Osteocyte (in vitro differentiated cells): ENCODE data around the gene MAPK6. TPM values are rescaled to one million over a fixed set of nuclear protein-coding genes. Genes with fewer than 3 reads are reported as not detected.
"Not testable (repeated sequence)": the region's sequence is repeated elsewhere in the genome, so short reads cannot be mapped to it uniquely, and the experiment has no call there.

Experiments used
- DNase-seq: peaks from one replicate; pipeline ENCODE4 v3.0.0; 2021; ENCODE audit warnings: mixed read lengths; ENCODE audit not compliant: unreplicated experiment; ENCODE audit errors: extremely low spot score
- H3K27ac Mint-ChIP-seq: one replicate; pipeline ENCODE4 v1.8.0; 2021; ENCODE audit warnings: mild to moderate bottlenecking, mixed read lengths; ENCODE audit not compliant: unreplicated experiment
- H3K27me3 Mint-ChIP-seq: one replicate; pipeline ENCODE4 v1.8.0; 2021; ENCODE audit warnings: mixed read lengths; ENCODE audit not compliant: unreplicated experiment
- H3K36me3 Mint-ChIP-seq: one replicate; pipeline ENCODE4 v1.8.0; 2021; ENCODE audit warnings: mixed read lengths; ENCODE audit not compliant: unreplicated experiment
- H3K4me1 Mint-ChIP-seq: one replicate; pipeline ENCODE4 v1.8.0; 2021; ENCODE audit warnings: mixed read lengths; ENCODE audit not compliant: unreplicated experiment
- H3K4me3 Mint-ChIP-seq: one replicate; pipeline ENCODE4 v1.8.0; 2021; ENCODE audit warnings: mild to moderate bottlenecking, moderate library complexity, mixed read lengths; ENCODE audit not compliant: unreplicated experiment
- H3K9me3 Mint-ChIP-seq: one replicate; pipeline ENCODE4 v1.8.0; 2021; ENCODE audit warnings: mixed read lengths; ENCODE audit not compliant: unreplicated experiment
- CTCF ChIP-seq: fragments of 200-600 bp; sonication (generic); IDR thresholded peaks from 2 replicates; pipeline ENCODE4 v1.5.0; 2021; ENCODE audit warnings: antibody characterized with exemption, mild to moderate bottlenecking, moderate library complexity
- total RNA-seq: library from RNA; stranded (reverse); gene quantifications from 2 replicates; pipeline ENCODE4 v1.2.1, GENCODE V29; 2021

MAPK6 gene
- total RNA-seq, 1 donor from 2014 or later = 46.1 TPM

- H3K4me1 Mint-ChIP-seq = peaks cover 40% of the 10 kb centered on the region
- DNase-seq = no peak
- no peaks in the 10 kb centered on the region for H3K9me3 Mint-ChIP-seq
- no peak for TF ChIP-seq CTCF
- no peaks in the 10 kb centered on the region for H3K27me3 Mint-ChIP-seq
- H3K36me3 Mint-ChIP-seq = peaks cover 12% of the 10 kb centered on the region
- no peak overlapping the region for H3K4me3 Mint-ChIP-seq
- H3K27ac Mint-ChIP-seq = peak overlapping the region; percentile 2
Observed at GRCh38 chr15:52042051-52042851, 23.2 kb downstream of the MAPK6 start.

- not testable (repeated sequence) for H3K27ac Mint-ChIP-seq, H3K9me3 Mint-ChIP-seq, H3K4me3 Mint-ChIP-seq, H3K27me3 Mint-ChIP-seq, DNase-seq
- Mint-ChIP-seq H3K36me3 (peaks cover 30% of the 10 kb centered on the region), H3K4me1 (peaks cover 24% of the 10 kb centered on the region)
- TF ChIP-seq CTCF = peak; percentile 15
Observed at GRCh38 chr15:52045795-52046298, 26.8 kb downstream of the MAPK6 start.

- not testable (repeated sequence) for H3K27ac Mint-ChIP-seq, H3K9me3 Mint-ChIP-seq, H3K4me3 Mint-ChIP-seq, DNase-seq, H3K27me3 Mint-ChIP-seq
- Mint-ChIP-seq H3K4me1 (peaks cover 20% of the 10 kb centered on the region), H3K36me3 (peaks cover 33% of the 10 kb centered on the region)
Observed at GRCh38 chr15:52046552-52046951, 27.5 kb downstream of the MAPK6 start.

- H3K4me1 Mint-ChIP-seq = peaks cover 8% of the 10 kb centered on the region
- peaks cover 56% of the 10 kb centered on the region for H3K36me3 Mint-ChIP-seq
- no peaks in the 10 kb centered on the region for H3K27me3 Mint-ChIP-seq
- TF ChIP-seq CTCF = no peak
- H3K27ac Mint-ChIP-seq = peak overlapping the region; percentile 20
- no peaks in the 10 kb centered on the region for H3K9me3 Mint-ChIP-seq
- H3K4me3 Mint-ChIP-seq = no peak overlapping the region
- no peak for DNase-seq
Observed at GRCh38 chr15:52050416-52050815, 31.4 kb downstream of the MAPK6 start.

GRCh38 chr15:52052066-52052935 is 33.3 kb downstream of the MAPK6 start:
- no peak for DNase-seq
- no peak overlapping the region for H3K4me3 Mint-ChIP-seq
- H3K9me3 Mint-ChIP-seq = no peaks in the 10 kb centered on the region
- H3K27ac Mint-ChIP-seq = no peak overlapping the region
- H3K4me1 Mint-ChIP-seq = peaks cover 7% of the 10 kb centered on the region
- no peak for TF ChIP-seq CTCF
- H3K36me3 Mint-ChIP-seq = peaks cover 45% of the 10 kb centered on the region
- H3K27me3 Mint-ChIP-seq = no peaks in the 10 kb centered on the region
